A549 (cell line): ENCODE results near the gene BABAM2. TPM values are rescaled to one million over a fixed set of nuclear protein-coding genes. Genes with fewer than 3 reads are reported as not detected.
A peak's percentile ranks its signal among the peaks of the same experiment; 100 is the strongest.

Experiments used
- ATAC-seq, 2 experiments: fragments of 200-7000 bp in 1 of 2; fragments of >200 bp in 1 of 2; cut with Nextera tagmentation in 1 of 2; cut with Tn5 transposase in 1 of 2; 3 replicates each; pipeline versions ENCODE4 v1.8.0 to v1.9.1; 2018 to 2020; ENCODE audit warnings: mild to moderate bottlenecking in 1 of 2, moderate library complexity in 1 of 2
- CTCF ChIA-PET: fragments of 300-600 bp; sonication (Branson Sonifier 250); formaldehyde crosslinking; extraction: SDS; loops from one replicate; lab custom pipeline; 2021; ENCODE audit warnings: antibody characterized with exemption, inconsistent platforms; lab: Yijun Ruan, JAX
- POLR2A ChIA-PET: fragments of 350-600 bp; formaldehyde crosslinking; extraction: SDS; loops from one replicate; lab custom pipeline; 2021; ENCODE audit warnings: antibody characterized with exemption, inconsistent platforms; lab: Yijun Ruan, JAX
- DNase-seq, 2 experiments: peaks; one replicate each; pipeline versions ENCODE4 v3.0.0 to v3.0.0-alpha.2; 2011 to 2016; ENCODE audit warnings: low read depth in 1 of 2, low spot score in 1 of 2
- FAIRE-seq: peaks from 2 replicates; lab custom pipeline; 2011; peaks lifted over from hg19 to GRCh38; lab: Jason Lieb, UNC
- H3K27ac ChIP-seq, 2 experiments: fragments of >200 bp; sonication (Bioruptor Twin); formaldehyde crosslinking; 3 replicates each; pipeline ENCODE4 v1.5.1; 2016 to 2017
- H3K4me1 ChIP-seq: fragments of >200 bp; sonication (Bioruptor Twin); formaldehyde crosslinking; 3 replicates; pipeline ENCODE4 v1.6.1; 2016
- H3K4me2 ChIP-seq: fragments of >200 bp; sonication (Bioruptor Twin); formaldehyde crosslinking; 3 replicates; pipeline ENCODE4 v1.6.1; 2016
- H3K4me3 ChIP-seq: fragments of >200 bp; sonication (Bioruptor Twin); formaldehyde crosslinking; 3 replicates; pipeline ENCODE4 v1.5.1; 2016
- H3K9me3 ChIP-seq: fragments of >200 bp; sonication (Bioruptor Twin); formaldehyde crosslinking; 3 replicates; pipeline ENCODE4 v1.6.1; 2016
- ATOH8 ChIP-seq: fragments of 250-450 bp; sonication (Bioruptor Pico); IDR thresholded peaks from 2 replicates; pipeline ENCODE4 v1.5.0; 2020; ENCODE audit warnings: low read depth, mild to moderate bottlenecking, moderate library complexity
- CBX2 ChIP-seq: fragments of 200-600 bp; sonication (generic); IDR thresholded peaks from 2 replicates; pipeline ENCODE4 v1.6.1; 2016; ENCODE audit warnings: low read depth, mild to moderate bottlenecking, borderline replicate concordance
- CEBPB ChIP-seq, 2 experiments: fragments of >200 bp in 1 of 2; sonication (Bioruptor Twin) in 1 of 2; formaldehyde crosslinking in 1 of 2; IDR thresholded peaks; 2 replicates each; pipeline ENCODE4 v1.6.1; 2012 to 2016
- EHF ChIP-seq: fragments of 250-450 bp; sonication (Bioruptor Pico); IDR thresholded peaks from 2 replicates; pipeline ENCODE4 v1.5.0; 2020; ENCODE audit warnings: mild to moderate bottlenecking
- EHMT2 ChIP-seq: fragments of 200-600 bp; sonication (generic); IDR thresholded peaks from 2 replicates; pipeline ENCODE4 v1.6.1; 2016; ENCODE audit warnings: antibody characterized with exemption, low read depth, mild to moderate bottlenecking, moderate library complexity
- EP300 ChIP-seq, 2 experiments: fragments of >200 bp; sonication (Bioruptor Twin); formaldehyde crosslinking; IDR thresholded peaks; 2 replicates in 1 of 2; 3 replicates in 1 of 2; pipeline ENCODE4 v1.6.1; 2016 to 2017
- FOSL2 ChIP-seq, 2 experiments: fragments of 450-650 bp in 1 of 2; fragments of >200 bp in 1 of 2; sonication (Bioruptor Twin) in 1 of 2; formaldehyde crosslinking; IDR thresholded peaks; 2 replicates each; pipeline versions ENCODE4 v1.5.0 to v1.6.1; 2016 to 2020; ENCODE audit warnings: mild to moderate bottlenecking in 1 of 2, moderate library complexity in 1 of 2
- HEYL ChIP-seq: fragments of 250-450 bp; sonication (Bioruptor Pico); IDR thresholded peaks from 2 replicates; pipeline ENCODE4 v1.8.0; 2021; ENCODE audit warnings: mild to moderate bottlenecking, moderate library complexity
- HOXA7 ChIP-seq: fragments of 250-450 bp; sonication (Bioruptor Pico); IDR thresholded peaks from 2 replicates; pipeline ENCODE4 v1.5.0; 2020; ENCODE audit warnings: mild to moderate bottlenecking, moderate library complexity
- HOXB13 ChIP-seq: fragments of 250-450 bp; sonication (Bioruptor Pico); IDR thresholded peaks from 2 replicates; pipeline ENCODE4 v1.5.0; 2020; ENCODE audit warnings: low read depth, mild to moderate bottlenecking, moderate library complexity
- JUNB ChIP-seq: fragments of >200 bp; sonication (Bioruptor Twin); formaldehyde crosslinking; IDR thresholded peaks from 2 replicates; pipeline ENCODE4 v1.6.1; 2016
- MAFK ChIP-seq: fragments of 450-650 bp; IDR thresholded peaks from 2 replicates; pipeline ENCODE4 v1.6.1; 2014; ENCODE audit not compliant: partially characterized antibody
- MAZ ChIP-seq: fragments of 150-350 bp; IDR thresholded peaks from 2 replicates; pipeline ENCODE4 v1.6.1; 2014; ENCODE audit warnings: antibody characterized with exemption, low read depth, low read length, borderline replicate concordance
- NR3C1 ChIP-seq: fragments of >200 bp; sonication (Bioruptor Twin); formaldehyde crosslinking; IDR thresholded peaks from 3 replicates; pipeline ENCODE4 v1.6.1; 2017
- PHF8 ChIP-seq: fragments of 200-600 bp; sonication (generic); IDR thresholded peaks from 2 replicates; pipeline ENCODE4 v1.6.1; 2016; ENCODE audit warnings: low read depth, mild to moderate bottlenecking, antibody characterized with exemption, moderate library complexity, borderline replicate concordance
- POLR2A ChIP-seq: IDR thresholded peaks from 2 replicates; pipeline ENCODE4 v1.6.1; 2012; ENCODE audit warnings: mild to moderate bottlenecking, low read length
- RAD21 ChIP-seq, 2 experiments: fragments of >200 bp in 1 of 2; sonication (Bioruptor Twin) in 1 of 2; formaldehyde crosslinking in 1 of 2; IDR thresholded peaks in 1 of 2; conservative IDR thresholded peaks in 1 of 2; 2 replicates in 1 of 2; 3 replicates in 1 of 2; pipeline ENCODE4 v1.6.1; 2012 to 2018; ENCODE audit warnings: inconsistent platforms in 1 of 2
- RCOR1 ChIP-seq: fragments of 150-350 bp; IDR thresholded peaks from 2 replicates; pipeline ENCODE4 v1.6.1; 2014; ENCODE audit warnings: antibody characterized with exemption, low read length, low read depth
- SREBF2 ChIP-seq: fragments of 450-650 bp; IDR thresholded peaks from 2 replicates; pipeline ENCODE4 v1.6.1; 2014; ENCODE audit warnings: mild to moderate bottlenecking, moderate library complexity
- TP53 ChIP-seq: fragments of 250-450 bp; sonication (Bioruptor Pico); IDR thresholded peaks from 2 replicates; pipeline ENCODE4 v1.5.0; 2021; ENCODE audit warnings: mild to moderate bottlenecking, moderate library complexity
- ZC3H11A ChIP-seq: fragments of 450-650 bp; IDR thresholded peaks from 2 replicates; pipeline ENCODE4 v1.6.1; 2014; ENCODE audit warnings: antibody characterized with exemption, mild to moderate bottlenecking
- WGBS: methylation state at CpG from one replicate; pipeline ENCODE4 v1.1.6; 2017; ENCODE audit errors: missing lambda C conversion rate; 5-methylcytosine and 5-hydroxymethylcytosine counted together
- polyA plus RNA-seq, 4 experiments: library from polyadenylated mRNA; depleted of rRNA in 3 of 4; stranded (reverse); fragments of >200 nt; fragmentation: RNase III in 1 of 4; extraction: RNeasy Plus Mini Kit Qiagen cat#74134 plus additional on column Dnase treatment in 1 of 4; gene quantifications; 2 replicates in 3 of 4; 3 replicates in 1 of 4; pipeline ENCODE4 v1.2.3, GENCODE V29; 2011 to 2017
- TF ChIP-seq, protein P1 (sequence below): IDR thresholded peaks from 2 replicates; pipeline ENCODE4 v1.6.1; 2012; ENCODE audit warnings: low read depth, borderline replicate concordance
- TF ChIP-seq, protein P2 (sequence below): IDR thresholded peaks from 2 replicates; pipeline ENCODE4 v1.6.1; 2012
- TF ChIP-seq, protein P3 (sequence below): IDR thresholded peaks from 2 replicates; pipeline ENCODE4 v1.6.1; 2012

The BABAM2 gene
- polyA plus RNA-seq, 2 of the 4 experiments (the other 2 are of a cell fraction): 53.7 to 78.4 TPM

DNA sequence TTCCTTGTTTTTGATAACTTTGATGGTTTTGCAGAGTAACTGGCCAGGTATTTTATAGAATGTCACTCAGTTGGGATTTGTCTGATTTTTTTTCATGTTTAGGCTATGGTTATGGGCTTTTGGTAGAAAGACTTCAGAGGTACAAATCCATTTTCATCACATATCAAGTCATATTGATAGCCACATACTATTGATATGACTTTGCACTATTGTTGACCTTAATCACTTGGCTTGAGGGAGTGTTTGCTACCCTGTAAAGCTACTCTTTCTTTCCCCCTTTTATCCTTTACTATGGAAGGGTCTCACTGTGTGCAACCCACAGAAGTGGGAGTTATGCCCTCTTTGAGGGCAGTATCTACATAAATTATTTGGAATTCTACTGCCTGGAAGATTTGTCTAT lies 109.8 kb downstream of the BABAM2 start:
- POLR2A ChIA-PET: no interaction called here
- no peak overlapping the region for H3K4me3 ChIP-seq
- ATAC-seq: no peak
- H3K4me2 ChIP-seq: no peak overlapping the region
- DNase-seq: no peak
- H3K4me1 ChIP-seq: peaks cover 21% of the 10 kb centered on the region
- no peak for TF ChIP-seq PHF8
- TF ChIP-seq EP300 (IDR thresholded peaks at IDR 0.05): no peak
- no peak for TF ChIP-seq FOSL2 (IDR thresholded peaks at IDR 0.05)
- no peak for TF ChIP-seq FOSL2 (CRISPR knock-in tag; IDR thresholded peaks at IDR 0.05)
- no peak for TF ChIP-seq TP53 (CRISPR knock-in tag)
- no peak for TF ChIP-seq SREBF2
- no peak for TF ChIP-seq HOXA7 (CRISPR knock-in tag)
- no peak for TF ChIP-seq EHMT2
- no peak for TF ChIP-seq RAD21 (conservative IDR thresholded peaks at IDR 0.05 in 1 of 2, IDR thresholded peaks at IDR 0.05 in 1 of 2)
- TF ChIP-seq POLR2A: no peak
- no peak for TF ChIP-seq HOXB13
- TF ChIP-seq RCOR1: no peak
- TF ChIP-seq ATOH8 (CRISPR knock-in tag): no peak
- TF ChIP-seq, protein P1, sequence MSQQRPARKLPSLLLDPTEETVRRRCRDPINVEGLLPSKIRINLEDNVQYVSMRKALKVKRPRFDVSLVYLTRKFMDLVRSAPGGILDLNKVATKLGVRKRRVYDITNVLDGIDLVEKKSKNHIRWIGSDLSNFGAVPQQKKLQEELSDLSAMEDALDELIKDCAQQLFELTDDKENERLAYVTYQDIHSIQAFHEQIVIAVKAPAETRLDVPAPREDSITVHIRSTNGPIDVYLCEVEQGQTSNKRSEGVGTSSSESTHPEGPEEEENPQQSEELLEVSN: no peak
- no peak for TF ChIP-seq HEYL (CRISPR knock-in tag)
- no peak for TF ChIP-seq MAZ
- peak; percentile 39 for FAIRE-seq
- CTCF ChIA-PET: no interaction called here
- peaks cover 6% of the 10 kb centered on the region; the same call in 1 of the 3 replicates for H3K9me3 ChIP-seq
- H3K27ac ChIP-seq: no peak overlapping the region

- FAIRE-seq: no peak
- no peak for DNase-seq
- ATAC-seq: no peak
- H3K4me3 ChIP-seq: no peak overlapping the region
- H3K27ac ChIP-seq: no peak overlapping the region
- ChIA-PET CTCF (no interaction called here), POLR2A (no interaction called here)
- TF ChIP-seq MAFK (no peak), CBX2 (no peak), ZC3H11A (no peak), EHF (no peak), PHF8 (no peak), JUNB (no peak), NR3C1 (no peak), RAD21 (conservative IDR thresholded peaks at IDR 0.05 in 1 of 2, IDR thresholded peaks at IDR 0.05 in 1 of 2) (no peak), RCOR1 (no peak), TP53 (CRISPR knock-in tag) (no peak), CEBPB (IDR thresholded peaks at IDR 0.05) (no peak)
- TF ChIP-seq, protein P2, sequence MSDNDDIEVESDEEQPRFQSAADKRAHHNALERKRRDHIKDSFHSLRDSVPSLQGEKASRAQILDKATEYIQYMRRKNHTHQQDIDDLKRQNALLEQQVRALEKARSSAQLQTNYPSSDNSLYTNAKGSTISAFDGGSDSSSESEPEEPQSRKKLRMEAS: no peak
- TF ChIP-seq, protein P3, sequence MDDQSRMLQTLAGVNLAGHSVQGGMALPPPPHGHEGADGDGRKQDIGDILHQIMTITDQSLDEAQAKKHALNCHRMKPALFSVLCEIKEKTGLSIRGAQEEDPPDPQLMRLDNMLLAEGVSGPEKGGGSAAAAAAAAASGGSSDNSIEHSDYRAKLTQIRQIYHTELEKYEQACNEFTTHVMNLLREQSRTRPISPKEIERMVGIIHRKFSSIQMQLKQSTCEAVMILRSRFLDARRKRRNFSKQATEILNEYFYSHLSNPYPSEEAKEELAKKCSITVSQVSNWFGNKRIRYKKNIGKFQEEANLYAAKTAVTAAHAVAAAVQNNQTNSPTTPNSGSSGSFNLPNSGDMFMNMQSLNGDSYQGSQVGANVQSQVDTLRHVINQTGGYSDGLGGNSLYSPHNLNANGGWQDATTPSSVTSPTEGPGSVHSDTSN: no peak
- WGBS: 91% methylated on average over 2 of the region's 2 CpGs
- H3K4me1 ChIP-seq: peaks cover 17% of the 10 kb centered on the region
- no peak overlapping the region for H3K4me2 ChIP-seq
- peaks cover 6% of the 10 kb centered on the region; the same call in 1 of the 3 replicates for H3K9me3 ChIP-seq
Observed at GRCh38 chr2:28002181-28002580, 111.7 kb downstream of the BABAM2 start.
